HepG2 (cell line): Measurements from ENCODE around the gene TUBB. TPM values are rescaled to one million over a fixed set of nuclear protein-coding genes. Genes with fewer than 3 reads are reported as not detected.

Experiments used
- ATRX ChIP-seq: sonication (generic); formaldehyde crosslinking; IDR thresholded peaks from 2 replicates; pipeline ENCODE4 v1.4.0; 2020; ENCODE audit warnings: missing genetic modification reagents, borderline replicate concordance
- CEBPB ChIP-seq: IDR thresholded peaks from 2 replicates; pipeline ENCODE4 v1.6.1; 2011; ENCODE audit warnings: low read depth, low read length, improper control_type of control experiment, borderline replicate concordance
- CENPX ChIP-seq: sonication (generic); formaldehyde crosslinking; IDR thresholded peaks from 2 replicates; pipeline ENCODE4 v1.9.0; 2021; ENCODE audit warnings: mild to moderate bottlenecking, missing genetic modification reagents, moderate library complexity
- DBP ChIP-seq: sonication (generic); formaldehyde crosslinking; IDR thresholded peaks from 2 replicates; pipeline ENCODE4 v1.4.0; 2020; ENCODE audit warnings: missing genetic modification reagents; ENCODE audit errors: not compliant biosample characterization
- FOSL2 ChIP-seq: sonication (generic); formaldehyde crosslinking; IDR thresholded peaks from 2 replicates; pipeline ENCODE4 v1.4.0; 2020; ENCODE audit warnings: missing genetic modification reagents
- NCOA2 ChIP-seq: sonication (generic); formaldehyde crosslinking; IDR thresholded peaks from 2 replicates; pipeline ENCODE4 v1.8.0; 2022; ENCODE audit warnings: inconsistent platforms
- NR2C2 ChIP-seq: sonication (generic); formaldehyde crosslinking; IDR thresholded peaks from 2 replicates; pipeline ENCODE4 v1.4.0; 2020; ENCODE audit warnings: missing genetic modification reagents, mild to moderate bottlenecking, moderate library complexity, borderline replicate concordance
- POLR2A ChIP-seq, 2 experiments: IDR thresholded peaks; 2 replicates each; pipeline ENCODE4 v1.6.1; 2011; ENCODE audit warnings: low read depth in 2 of 2, low read length in 2 of 2, mild to moderate bottlenecking in 1 of 2, moderate library complexity in 1 of 2; ENCODE audit not compliant: insufficient read depth in 1 of 2
- RBFOX2 ChIP-seq: fragments of 200-400 bp; formaldehyde crosslinking; IDR thresholded peaks from 2 replicates; pipeline ENCODE4 v1.6.1; 2017; ENCODE audit warnings: low read depth, mild to moderate bottlenecking, low read length
- RXRB ChIP-seq: IDR thresholded peaks from 2 replicates; pipeline ENCODE4 v1.6.1; 2016; ENCODE audit warnings: borderline replicate concordance, missing genetic modification reagents, missing compliant biosample characterization
- SPEN ChIP-seq: sonication (generic); formaldehyde crosslinking; IDR thresholded peaks from 2 replicates; pipeline ENCODE4 v1.5.1; 2020; ENCODE audit warnings: low read depth, mild to moderate bottlenecking, missing genetic modification reagents
- THAP11 ChIP-seq: IDR thresholded peaks from 2 replicates; pipeline ENCODE4 v1.6.1; 2016; ENCODE audit warnings: missing biosample characterization, missing genetic modification reagents
- ZBTB33 ChIP-seq: sonication (generic); formaldehyde crosslinking; IDR thresholded peaks from 2 replicates; pipeline ENCODE4 v1.4.0; 2020; ENCODE audit warnings: missing genetic modification reagents
- ZMYM4 ChIP-seq: sonication (generic); formaldehyde crosslinking; IDR thresholded peaks from 2 replicates; pipeline ENCODE4 v1.8.1; 2023; ENCODE audit warnings: mild to moderate bottlenecking, missing genetic modification reagents
- ZNF274 ChIP-seq: sonication (generic); formaldehyde crosslinking; IDR thresholded peaks from 2 replicates; pipeline ENCODE4 v1.5.1; 2020; ENCODE audit warnings: mild to moderate bottlenecking, missing genetic modification reagents
- ZNF543 ChIP-seq: sonication (generic); formaldehyde crosslinking; IDR thresholded peaks from 2 replicates; pipeline ENCODE4 v1.4.0; 2020; ENCODE audit warnings: mild to moderate bottlenecking, missing genetic modification reagents
- ZNF589 ChIP-seq: sonication (generic); formaldehyde crosslinking; conservative IDR thresholded peaks from 2 replicates; pipeline ENCODE4 v1.8.0; 2022; ENCODE audit warnings: mild to moderate bottlenecking, moderate library complexity, missing genetic modification reagents
- ZNF713 ChIP-seq: sonication (generic); formaldehyde crosslinking; IDR thresholded peaks from 2 replicates; pipeline ENCODE4 v1.4.0; 2020; ENCODE audit warnings: mild to moderate bottlenecking, missing genetic modification reagents
- ZNF782 ChIP-seq: sonication (generic); formaldehyde crosslinking; IDR thresholded peaks from 2 replicates; pipeline ENCODE4 v1.4.0; 2020; ENCODE audit warnings: missing genetic modification reagents, mild to moderate bottlenecking, borderline replicate concordance
- ZNF850 ChIP-seq: sonication (generic); formaldehyde crosslinking; conservative IDR thresholded peaks from 2 replicates; pipeline ENCODE4 v1.9.0; 2021; ENCODE audit warnings: mild to moderate bottlenecking, missing genetic modification reagents
- ZSCAN31 ChIP-seq: sonication (generic); formaldehyde crosslinking; IDR thresholded peaks from 2 replicates; pipeline ENCODE4 v1.5.0; 2020; ENCODE audit warnings: low read depth, mild to moderate bottlenecking, missing genetic modification reagents
- polyA plus RNA-seq, 8 experiments: library from polyadenylated mRNA; depleted of rRNA in 3 of 8; stranded (reverse) in 7 of 8; unstranded in 1 of 8; fragments of >200 nt; fragmentation: Illumina TruSeq in 4 of 8; extraction: Trizol in 4 of 8; gene quantifications; 2 replicates each; pipeline versions ENCODE4 v1.2.1 to v1.2.3, GENCODE V29; 2011 to 2016; ENCODE audit warnings: low read depth in 4 of 8, missing spikeins in 1 of 8, mixed read lengths in 1 of 8; ENCODE audit not compliant: insufficient read depth in 1 of 8
- total RNA-seq, 5 experiments: library from RNA; depleted of rRNA; stranded (reverse); fragments of >200 nt; fragmentation: Illumina TruSeq; extraction: Trizol; gene quantifications; 2 replicates each; pipeline ENCODE4 v1.2.3, GENCODE V29; 2016; ENCODE audit warnings: low read depth in 1 of 5
- TF ChIP-seq, protein P1 (sequence below): sonication (generic); formaldehyde crosslinking; IDR thresholded peaks from 2 replicates; pipeline ENCODE4 v1.5.0; 2020; ENCODE audit warnings: mild to moderate bottlenecking, missing genetic modification reagents, moderate library complexity
- TF ChIP-seq, protein P2 (sequence below): sonication (generic); formaldehyde crosslinking; IDR thresholded peaks from 2 replicates; pipeline ENCODE4 v1.5.0; 2020; ENCODE audit warnings: missing genetic modification reagents
- TF ChIP-seq, protein P3 (sequence below): sonication (generic); formaldehyde crosslinking; IDR thresholded peaks from 2 replicates; pipeline ENCODE4 v1.4.0; 2020; ENCODE audit warnings: mild to moderate bottlenecking, missing genetic modification reagents

TUBB gene
- total and polyA plus RNA-seq, 2 of the 13 experiments (the other 11 are each of a cell fraction or from before 2014, with no cell fraction given), result 911 to 1,163 TPM

DNA sequence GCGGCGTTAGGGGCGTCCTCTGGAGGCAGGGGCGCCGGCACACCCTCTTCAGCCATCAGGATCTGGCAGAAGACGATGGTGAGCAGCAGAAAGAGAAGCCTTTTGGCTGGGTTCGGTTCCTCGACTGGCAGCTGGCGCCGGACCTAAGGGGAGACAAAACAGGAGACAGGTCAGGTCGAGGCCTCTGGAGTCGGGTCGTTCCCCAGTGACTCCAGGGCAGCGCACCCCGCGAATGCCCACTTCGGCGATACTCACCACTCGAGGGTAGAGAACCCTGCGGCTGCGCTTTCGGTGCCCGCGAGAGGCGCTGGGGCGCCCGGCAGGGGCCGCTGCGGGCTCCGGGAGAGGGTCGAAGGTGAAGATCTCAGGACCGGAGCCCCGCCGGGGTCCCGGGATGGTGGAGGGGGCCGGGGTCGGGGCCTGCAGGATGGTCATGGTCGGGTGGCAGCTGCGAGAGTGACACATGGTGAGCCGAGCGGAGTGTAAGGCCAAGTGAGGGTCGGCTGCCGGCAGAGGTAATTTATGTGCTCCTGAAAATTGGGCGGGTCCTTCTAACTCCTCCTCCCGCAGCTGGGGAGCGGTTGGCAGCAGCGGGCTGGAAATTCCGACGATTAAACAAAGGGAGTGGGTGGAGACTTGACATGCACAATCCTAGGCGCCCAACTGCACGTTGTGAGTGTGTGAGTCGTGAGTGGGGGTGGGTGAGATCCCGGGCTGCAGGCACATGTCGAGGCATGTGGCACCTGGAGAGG, 24.1 kb downstream of the TUBB start, which contains the start of gene IER3 (continued):
- TF ChIP-seq, protein P1, sequence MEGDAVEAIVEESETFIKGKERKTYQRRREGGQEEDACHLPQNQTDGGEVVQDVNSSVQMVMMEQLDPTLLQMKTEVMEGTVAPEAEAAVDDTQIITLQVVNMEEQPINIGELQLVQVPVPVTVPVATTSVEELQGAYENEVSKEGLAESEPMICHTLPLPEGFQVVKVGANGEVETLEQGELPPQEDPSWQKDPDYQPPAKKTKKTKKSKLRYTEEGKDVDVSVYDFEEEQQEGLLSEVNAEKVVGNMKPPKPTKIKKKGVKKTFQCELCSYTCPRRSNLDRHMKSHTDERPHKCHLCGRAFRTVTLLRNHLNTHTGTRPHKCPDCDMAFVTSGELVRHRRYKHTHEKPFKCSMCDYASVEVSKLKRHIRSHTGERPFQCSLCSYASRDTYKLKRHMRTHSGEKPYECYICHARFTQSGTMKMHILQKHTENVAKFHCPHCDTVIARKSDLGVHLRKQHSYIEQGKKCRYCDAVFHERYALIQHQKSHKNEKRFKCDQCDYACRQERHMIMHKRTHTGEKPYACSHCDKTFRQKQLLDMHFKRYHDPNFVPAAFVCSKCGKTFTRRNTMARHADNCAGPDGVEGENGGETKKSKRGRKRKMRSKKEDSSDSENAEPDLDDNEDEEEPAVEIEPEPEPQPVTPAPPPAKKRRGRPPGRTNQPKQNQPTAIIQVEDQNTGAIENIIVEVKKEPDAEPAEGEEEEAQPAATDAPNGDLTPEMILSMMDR (CRISPR knock-in tag), result peak; percentile 67
- no peak for TF ChIP-seq CEBPB
- peak; percentile 100 for TF ChIP-seq RBFOX2
- TF ChIP-seq ZMYM4 (CRISPR knock-in tag), result peak; percentile 89
- peak; percentile 81; the same call in 1 of the 2 replicates for TF ChIP-seq ZNF543 (CRISPR knock-in tag)
- peak; percentile 72 for TF ChIP-seq SPEN (CRISPR knock-in tag)
- TF ChIP-seq ZBTB33 (CRISPR knock-in tag), result no peak
- peak; percentile 58 for TF ChIP-seq FOSL2
- TF ChIP-seq, protein P2, sequence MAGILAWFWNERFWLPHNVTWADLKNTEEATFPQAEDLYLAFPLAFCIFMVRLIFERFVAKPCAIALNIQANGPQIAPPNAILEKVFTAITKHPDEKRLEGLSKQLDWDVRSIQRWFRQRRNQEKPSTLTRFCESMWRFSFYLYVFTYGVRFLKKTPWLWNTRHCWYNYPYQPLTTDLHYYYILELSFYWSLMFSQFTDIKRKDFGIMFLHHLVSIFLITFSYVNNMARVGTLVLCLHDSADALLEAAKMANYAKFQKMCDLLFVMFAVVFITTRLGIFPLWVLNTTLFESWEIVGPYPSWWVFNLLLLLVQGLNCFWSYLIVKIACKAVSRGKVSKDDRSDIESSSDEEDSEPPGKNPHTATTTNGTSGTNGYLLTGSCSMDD, result 0 out of 2 replicates have a peak, but pooled peaks have one; percentile 29
- peak; percentile 77 for TF ChIP-seq THAP11 (CRISPR knock-in tag)
- peak; percentile 4 for TF ChIP-seq NR2C2
- TF ChIP-seq ZSCAN31 (CRISPR knock-in tag), result peak; percentile 95
- no peak for TF ChIP-seq ZNF850 (CRISPR knock-in tag)
- TF ChIP-seq ZNF713 (CRISPR knock-in tag), result peak; percentile 70; the same call in 1 of the 2 replicates
- TF ChIP-seq, protein P3, sequence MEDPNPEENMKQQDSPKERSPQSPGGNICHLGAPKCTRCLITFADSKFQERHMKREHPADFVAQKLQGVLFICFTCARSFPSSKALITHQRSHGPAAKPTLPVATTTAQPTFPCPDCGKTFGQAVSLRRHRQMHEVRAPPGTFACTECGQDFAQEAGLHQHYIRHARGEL, result 0 out of 2 replicates have a peak, but pooled peaks have one; percentile 55
- peak; percentile 82 for TF ChIP-seq DBP (CRISPR knock-in tag)
- peak; percentile 56 for TF ChIP-seq ZNF589
- TF ChIP-seq CENPX, result no peak; the same call in 1 of the 2 replicates
- TF ChIP-seq RXRB (CRISPR knock-in tag), result peak; percentile 87
- TF ChIP-seq POLR2A (IDR thresholded peaks at IDR 0.05; ENCODE audit: insufficient read depth in 1 of 2, low read depth in 2 of 2, low read length in 2 of 2), result peak in 1 of 2 experiments; percentile 100; a peak in 2 of 4 replicates
- no peak for TF ChIP-seq ATRX (CRISPR knock-in tag)
- peak; percentile 1 for TF ChIP-seq ZNF274 (CRISPR knock-in tag)
- peak; percentile 57; the same call in 1 of the 2 replicates for TF ChIP-seq ZNF782 (CRISPR knock-in tag)
- TF ChIP-seq NCOA2 (CRISPR knock-in tag), result peak; percentile 73
